Measurements from ENCODE around the gene TMEM89.

The TMEM89 gene

DNA sequence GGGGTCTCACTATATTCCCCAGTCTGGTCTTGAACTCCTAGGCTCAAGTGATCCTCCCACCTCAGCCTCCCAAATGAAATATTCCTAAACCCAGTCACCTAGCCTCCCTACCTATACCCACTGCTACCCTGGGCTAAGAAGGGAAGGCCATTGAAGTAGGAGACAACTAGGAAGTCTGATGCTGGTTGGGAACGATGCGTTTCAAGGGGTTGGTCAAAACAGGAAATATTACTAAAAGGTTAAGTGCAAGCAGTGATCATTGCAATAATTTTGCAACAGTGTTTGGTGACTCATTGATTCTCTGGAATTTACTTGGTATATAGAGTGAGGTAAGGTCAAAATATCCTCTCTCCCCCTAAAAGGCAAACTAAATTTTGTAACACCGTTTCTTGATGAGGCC lies 7.5 kb downstream of the TMEM89 start:
- no peak for DNase-seq (ENCODE audit: low spot score)

DNA sequence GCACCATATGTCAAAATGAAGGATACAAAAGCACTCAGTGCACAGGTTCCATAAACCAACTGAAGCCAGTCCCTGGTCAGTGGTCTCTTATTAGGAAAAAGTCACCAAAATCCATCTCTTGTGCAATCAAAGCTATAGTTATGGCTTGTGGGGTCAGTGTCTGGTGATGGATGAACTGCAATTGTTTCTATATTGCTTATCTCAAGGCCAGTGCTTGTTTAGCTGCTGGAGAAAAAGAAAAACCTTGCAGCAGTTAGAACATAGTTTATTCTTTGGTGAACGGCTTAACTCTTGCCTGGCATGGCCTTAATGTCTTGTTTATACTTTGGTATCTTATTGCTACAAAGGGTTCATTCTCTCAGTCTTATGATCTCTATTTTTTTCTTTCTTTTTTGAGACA lies 9.3 kb downstream of the TMEM89 start:
- no peak for DNase-seq (ENCODE audit: low spot score)

DNA sequence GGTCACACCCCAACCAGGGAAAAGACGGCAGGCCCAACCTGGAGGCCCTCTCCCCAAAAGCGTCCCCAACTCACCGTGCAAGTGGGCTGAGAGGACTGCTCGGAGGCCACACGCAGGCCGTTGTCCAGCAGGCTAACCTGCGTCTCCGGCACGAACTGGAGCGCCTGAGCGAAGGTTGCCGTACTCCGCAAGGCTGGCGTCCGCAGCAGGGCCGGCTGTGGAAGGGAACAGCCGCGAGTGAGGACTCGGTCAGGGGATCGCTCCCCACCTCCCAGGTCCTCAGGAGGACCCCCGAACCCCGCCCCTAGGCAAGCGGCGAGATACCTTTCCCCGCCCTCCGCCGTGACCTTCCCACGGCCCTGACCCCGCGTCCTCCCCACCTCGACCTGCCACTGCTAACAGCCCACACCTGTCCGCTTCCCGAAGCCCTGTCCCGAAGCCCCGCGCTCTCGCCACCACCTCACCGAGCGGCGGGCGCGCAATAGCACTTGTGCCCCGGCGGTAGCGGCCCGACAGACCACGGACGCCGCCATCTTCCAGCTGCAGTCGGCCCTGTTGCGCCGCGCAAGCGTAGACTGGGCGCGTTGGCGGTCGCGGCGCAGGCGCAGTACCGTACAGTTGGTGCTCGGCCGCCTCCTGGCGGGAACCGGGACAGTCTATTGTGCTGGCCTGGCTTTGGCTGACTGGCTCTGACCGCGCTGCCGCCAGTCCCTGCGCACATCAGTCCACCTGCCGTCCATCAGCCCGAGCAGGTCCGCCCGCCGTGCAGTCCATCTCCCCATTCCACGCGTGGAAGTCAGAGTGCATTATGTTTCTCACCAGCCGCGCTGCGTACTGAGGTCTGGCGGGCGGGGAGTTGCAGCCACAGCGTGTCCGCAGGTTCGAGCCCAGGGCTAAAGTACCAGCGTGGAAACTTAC lies 12.2 kb downstream of the TMEM89 start, which contains the start of gene UQCRC1:
TSS of gene UQCRC1 (minus strand) at position 559 of the 918 bp plus-strand sequence. CDS start at position 533, 26 bp downstream.
- DNase-seq (ENCODE audit: low spot score): peak; percentile 93

DNA sequence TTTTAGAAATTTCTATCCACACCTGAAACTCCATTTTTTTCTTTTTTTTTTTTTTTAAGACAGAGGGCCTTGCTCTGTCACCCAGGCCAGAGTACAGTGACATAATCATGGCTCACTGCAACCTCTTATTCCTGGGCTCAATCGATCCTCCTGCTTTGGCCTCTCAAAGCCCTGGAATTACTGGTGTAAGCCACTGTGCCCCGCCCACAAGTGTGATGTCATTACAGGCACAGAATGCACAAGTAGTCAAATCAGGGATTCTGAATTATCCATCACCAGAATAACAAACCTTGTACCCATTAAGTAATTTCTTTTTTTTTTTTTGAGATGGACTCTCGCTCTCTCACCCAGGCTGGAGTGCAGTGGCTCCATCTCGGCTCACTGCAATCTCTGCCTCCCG lies 14.1 kb downstream of the TMEM89 start:
- no peak for DNase-seq (ENCODE audit: low spot score)

DNA sequence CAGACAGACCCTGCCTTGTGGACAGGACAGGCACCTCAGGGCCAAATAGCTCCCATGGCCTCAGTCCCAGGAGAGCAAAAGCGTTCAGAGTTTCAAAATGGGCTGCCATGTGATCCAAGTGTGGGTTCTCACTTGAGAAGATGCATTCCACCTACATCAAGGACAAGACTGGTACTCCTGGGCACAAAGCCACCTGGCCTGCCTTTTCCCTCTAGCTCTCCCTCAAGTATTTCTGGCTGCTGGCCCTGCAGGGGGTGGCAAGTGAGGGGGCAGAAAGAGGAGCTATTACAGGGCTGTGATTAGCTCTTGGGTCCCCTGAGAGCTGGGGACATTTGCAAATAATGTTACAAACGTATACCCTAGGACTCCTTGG lies 20.0 kb downstream of the TMEM89 start:
- DNase-seq (ENCODE audit: low spot score): no peak

DNA sequence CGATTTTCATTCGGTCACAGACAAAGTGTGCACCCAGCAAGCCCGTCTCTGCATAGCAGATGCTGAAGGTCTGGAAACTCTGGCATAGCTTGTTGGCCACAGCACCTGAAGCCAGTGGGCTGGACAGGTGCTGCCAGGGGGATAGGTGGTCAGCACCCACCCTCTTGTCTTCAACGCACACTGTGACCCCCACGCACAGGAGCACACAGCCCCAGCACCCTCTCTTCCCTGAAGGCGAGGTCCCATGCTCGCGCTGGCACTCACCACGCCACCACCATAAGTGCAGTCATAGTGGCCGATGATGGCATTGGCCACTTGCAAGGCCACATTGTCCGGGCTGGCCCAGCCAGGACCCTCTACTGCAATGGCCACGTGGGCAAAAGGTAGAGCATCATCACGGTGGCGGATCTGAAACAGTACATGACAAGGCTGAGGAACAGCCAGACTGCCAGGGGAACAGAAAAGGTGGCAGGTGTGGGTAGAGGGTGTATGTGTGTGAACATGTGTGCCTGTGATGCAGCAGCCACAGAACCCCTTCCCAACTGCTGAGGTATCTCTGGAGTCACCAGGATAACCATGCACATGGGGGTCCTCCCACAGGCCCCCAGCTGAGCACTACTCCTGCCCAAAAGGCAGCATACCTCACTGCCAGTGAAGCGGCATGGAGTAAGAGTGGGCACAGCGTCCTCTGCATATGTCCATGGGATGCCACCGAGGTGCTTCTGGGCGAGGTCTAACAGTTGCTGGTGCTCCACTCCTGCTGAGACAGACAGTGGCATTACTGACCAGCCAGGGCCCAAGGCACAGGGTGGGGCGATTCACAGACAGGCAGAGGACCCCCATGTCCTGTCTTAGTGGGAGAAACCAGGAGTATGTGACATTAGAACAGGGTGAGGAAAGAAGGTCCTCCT lies 20.6 kb downstream of the TMEM89 start:
- DNase-seq (ENCODE audit: low spot score): no peak

DNA sequence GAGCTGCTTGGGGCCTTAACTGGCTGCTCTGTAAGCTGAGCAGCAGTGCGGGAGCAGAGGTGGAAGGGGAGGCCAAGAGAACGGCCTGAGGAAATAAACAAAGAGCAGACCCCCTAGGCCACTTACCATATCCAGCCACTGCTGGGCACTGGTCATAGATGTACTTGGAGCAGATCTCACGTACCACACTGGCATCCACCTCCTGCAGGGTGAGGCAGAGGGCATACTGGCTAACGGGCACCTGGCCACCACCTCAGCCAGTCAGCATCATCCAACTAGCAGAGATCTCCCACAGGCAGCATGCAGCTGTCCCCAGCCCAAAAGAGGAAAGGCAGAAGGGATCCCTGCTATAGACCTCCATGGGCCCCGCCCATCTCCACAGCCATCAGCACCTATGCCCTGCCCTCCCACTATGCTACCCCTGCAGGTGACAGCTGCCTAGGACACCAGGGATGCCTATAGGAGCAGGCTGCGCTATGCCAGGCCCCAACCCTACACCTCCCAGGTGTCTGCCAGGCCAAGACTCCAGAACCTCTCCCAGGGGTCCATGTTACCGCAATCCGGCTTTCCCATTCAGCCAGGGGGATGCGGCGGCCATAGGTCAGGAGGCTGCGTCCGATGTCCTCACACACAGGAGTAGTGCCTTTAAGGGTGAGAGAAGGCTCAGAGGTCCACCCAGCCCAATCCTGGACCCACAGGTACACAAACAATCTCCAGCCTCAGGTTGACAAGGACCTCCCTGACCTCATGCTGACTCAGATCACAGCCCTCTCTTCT lies 21.9 kb downstream of the TMEM89 start:
- no peak for DNase-seq (ENCODE audit: low spot score)

DNA sequence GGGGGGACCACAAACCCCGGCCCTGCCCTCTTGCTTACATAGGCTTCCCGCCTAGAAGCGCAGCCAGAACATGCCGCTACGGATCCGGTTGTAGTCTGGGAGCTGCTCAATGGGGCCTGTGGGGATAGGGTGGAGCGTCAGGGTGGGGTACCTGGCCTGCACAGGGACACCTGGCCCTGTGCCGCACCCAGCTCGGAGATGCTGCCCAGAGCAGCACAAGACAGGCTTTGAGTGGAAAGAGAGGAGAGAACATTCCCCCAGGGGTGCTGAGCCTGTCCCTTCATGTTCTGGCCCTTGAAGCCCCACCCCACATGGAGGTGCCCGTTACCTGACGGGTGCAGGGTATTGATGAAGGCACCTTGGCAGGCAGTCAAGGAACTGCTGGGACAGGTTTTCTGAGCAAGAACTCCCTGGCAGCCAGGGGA lies 22.5 kb downstream of the TMEM89 start:
- DNase-seq (ENCODE audit: low spot score): no peak

DNA sequence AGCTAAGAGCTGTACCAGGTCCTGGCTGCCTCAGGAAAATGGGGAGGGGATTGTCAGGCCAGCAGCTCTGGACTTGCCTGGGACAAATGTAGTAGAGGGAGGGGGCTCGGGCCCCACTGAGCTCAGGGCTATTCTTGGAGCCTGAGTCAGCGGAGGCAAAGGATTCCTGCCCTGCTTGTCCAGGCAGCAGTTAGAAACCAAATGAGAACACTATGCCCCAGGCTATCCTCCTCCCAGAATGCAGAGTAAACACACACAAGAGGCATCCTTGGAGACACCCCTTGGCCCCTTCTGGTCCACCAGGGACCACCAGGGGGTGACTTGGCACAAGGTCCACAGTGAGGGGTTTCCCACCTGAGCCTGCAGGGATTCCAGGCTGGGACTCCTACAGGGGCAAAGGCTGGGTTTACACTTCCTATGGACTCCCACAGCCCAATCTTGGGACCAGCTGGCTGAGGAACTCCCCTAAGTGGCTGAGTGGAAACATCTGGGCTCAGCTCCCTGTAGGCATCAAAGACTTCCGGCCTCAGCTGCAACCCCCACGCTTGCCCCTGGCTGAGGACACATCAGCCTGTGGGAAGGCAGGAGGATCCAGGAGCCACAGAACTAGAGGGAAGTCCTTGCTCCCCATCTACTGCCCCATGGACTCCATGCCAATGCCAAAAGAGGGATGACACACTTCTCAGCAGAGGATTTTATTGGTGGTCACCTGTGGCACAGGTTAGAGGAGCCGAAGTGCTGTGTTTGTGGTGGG lies 23.1 kb downstream of the TMEM89 start:
- DNase-seq (ENCODE audit: low spot score): no peak

DNA sequence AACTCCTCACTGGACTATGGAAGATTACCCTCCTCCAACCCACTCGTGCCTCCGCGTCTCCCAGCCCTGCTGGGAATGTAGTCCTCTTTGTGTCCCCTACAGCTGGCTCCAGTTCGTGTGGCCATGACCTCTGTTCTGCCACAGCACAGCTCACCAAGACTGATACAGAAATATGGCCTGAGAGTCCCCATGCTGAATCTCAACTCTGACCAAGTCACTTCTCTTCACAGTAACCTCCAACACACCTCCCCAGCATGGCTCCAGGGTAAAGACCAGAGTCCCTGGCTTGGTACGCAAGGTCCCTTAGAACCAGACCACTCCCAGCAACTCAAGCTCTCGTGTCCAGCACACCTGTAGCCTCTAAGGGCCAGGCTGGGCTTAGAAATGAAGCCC lies 24.2 kb downstream of the TMEM89 start:
- DNase-seq (ENCODE audit: low spot score): no peak

DNA sequence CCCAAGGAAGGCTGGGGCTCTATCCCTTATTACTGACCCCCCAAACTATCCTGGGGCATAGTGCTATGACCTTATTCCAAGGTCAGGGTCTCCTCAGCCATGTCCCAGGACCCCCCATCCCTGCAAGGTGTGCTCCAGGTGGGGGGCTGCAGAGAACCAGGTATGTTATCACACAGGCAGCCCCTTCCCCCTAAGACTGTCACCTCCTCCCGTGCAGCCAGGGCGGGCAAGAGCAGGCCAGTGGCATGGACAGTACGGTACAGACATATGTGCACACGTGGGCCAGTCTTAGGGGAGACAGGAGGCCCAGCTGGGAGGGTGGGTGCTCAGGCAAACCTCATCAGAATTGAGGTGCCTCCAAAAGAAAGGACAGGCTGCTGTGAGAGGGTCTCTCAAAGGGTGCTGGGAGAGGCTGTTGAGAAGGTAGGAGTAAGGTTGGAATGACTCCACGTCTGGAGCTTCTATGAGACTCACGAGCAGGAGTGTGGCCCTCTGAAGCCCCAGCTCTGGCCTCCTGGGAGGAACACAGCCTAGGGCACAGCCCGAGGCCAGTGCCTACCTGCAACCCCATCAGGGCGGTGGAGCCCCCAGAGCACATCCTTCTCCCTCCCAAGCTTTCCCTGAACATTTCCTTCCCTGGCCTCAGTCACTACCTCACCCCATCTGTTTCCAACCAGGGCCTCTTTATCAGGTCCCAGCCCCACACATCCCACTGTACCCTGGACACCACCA lies 24.7 kb downstream of the TMEM89 start:
- no peak for DNase-seq (ENCODE audit: low spot score)

DNA sequence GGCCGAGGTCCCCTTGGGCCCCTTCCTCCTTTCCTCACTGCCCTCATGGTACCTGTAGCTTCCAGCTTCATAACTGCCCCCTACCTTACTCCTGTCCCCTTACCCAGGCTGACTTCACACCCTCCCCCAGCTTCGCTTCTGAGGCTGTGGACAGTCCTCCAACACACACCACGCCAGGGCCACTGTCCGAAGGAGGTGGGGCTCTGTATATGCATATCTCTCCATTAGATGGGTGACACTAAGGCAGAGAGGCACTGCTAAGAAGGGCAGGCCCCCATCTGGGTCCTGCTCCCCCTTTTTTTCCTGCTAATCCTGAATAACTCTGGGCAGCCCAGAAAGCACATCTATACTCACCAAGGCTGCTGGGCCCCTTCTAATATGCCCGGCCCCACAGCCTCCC lies 25.4 kb downstream of the TMEM89 start:
- no peak for DNase-seq (ENCODE audit: low spot score)

DNA sequence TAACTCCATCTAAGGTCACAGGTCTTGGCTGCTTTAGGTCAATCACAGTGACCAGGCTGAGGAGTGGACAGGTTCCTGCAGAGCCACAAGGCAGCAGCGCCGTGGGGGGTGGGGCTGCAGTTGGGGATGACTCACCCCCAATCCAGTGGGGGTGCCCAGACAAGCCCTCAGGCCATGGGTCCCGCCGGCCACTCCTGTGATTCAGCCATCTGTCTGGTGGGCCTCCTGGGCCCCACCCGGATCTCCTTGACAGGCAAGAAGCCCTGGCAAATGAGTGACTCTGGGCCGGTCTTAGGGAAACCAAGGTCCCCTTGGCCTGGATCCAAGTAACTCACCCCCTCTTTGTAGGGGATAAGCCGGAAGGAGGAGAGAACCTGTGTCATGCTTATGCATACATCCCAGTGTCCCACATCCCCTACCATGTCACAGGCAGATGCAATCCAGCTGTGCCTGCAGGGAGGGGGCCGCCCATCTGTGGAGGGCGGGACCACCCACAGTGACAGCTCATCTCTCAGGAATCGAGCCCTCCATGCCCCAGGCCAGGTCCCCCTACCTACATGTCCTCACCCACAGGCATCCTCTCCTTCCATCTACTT lies 25.9 kb downstream of the TMEM89 start:
- DNase-seq (ENCODE audit: low spot score): no peak

DNA sequence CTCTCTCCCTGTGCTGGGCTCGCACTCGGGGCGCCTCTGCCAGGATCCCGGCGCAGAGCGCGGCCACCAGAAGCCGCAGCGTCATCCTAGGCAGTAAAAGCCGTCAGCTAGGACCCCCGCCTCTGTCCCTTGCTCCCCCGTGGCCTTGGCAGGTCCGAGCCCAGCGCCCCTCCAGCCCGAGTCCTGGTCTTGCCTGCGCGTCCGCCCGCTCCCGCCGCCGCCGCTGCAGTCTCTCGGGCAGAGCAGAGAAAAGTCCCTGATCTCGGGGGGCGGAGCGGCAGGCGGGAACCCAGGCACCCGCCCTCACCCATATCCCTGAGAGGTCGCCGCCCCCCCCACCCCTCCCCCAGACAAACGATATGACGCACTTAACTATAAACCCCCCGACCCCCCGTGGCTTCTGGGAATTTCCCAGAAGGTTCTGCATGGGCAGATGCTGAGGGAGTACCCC lies 26.5 kb downstream of the TMEM89 start, which contains the start of gene COL7A1:
TSS of gene COL7A1 (minus strand) at position 255 of the 451 bp plus-strand sequence. CDS start at position 85, 170 bp downstream.
- no peak for DNase-seq (ENCODE audit: low spot score)

DNA sequence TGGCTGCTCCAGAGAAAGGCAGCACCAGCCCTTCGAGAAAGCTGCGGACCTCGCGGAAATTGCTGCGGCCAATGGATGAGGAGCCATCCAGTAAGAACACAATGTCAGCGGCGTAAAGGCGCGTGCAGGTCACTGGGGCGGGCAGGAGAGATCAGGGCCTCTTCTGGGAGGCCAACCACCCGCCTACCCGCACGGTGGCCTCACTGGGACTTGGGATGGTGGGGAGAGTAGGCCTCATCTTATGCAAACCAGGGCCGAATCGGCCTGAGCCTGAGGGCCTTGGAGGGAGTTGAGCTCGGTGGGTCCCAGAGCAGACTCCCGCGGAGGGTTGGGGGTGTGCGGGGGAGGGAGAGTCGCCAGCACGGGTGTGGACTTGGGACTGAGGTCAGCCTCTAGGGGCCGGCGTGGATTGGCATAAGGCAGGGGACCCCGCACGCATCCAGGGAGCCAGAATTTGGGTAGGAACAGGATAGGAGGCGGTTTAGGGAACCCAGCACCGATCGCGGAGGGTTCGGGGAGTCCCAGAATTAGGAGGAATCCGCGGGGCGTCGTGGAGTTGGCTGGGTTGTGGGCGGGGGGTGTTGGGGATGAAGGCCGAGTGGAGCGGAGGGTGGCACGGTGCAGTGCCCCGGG lies 27.0 kb downstream of the TMEM89 start:
- DNase-seq (ENCODE audit: low spot score): no peak

DNA sequence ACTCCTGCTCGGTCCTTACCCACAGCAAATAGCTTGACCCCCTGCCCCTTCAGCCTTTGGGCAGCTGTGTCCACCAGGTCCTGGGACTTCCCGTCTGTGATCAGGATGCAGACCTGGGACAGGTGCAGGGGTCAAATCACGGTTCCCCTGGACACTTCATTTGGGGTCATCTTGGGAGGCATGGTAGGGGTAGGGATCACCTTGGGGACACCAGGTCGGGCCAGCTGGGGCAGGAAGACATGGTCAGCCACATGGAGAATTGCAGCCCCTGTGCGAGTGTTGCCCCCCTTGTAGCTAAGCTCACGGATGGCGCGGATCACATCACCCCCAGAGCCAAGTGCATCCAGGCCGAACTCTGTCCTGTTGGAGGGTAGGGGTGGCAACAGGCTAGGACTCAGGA lies 28.2 kb downstream of the TMEM89 start:
- no peak for DNase-seq (ENCODE audit: low spot score)

DNA sequence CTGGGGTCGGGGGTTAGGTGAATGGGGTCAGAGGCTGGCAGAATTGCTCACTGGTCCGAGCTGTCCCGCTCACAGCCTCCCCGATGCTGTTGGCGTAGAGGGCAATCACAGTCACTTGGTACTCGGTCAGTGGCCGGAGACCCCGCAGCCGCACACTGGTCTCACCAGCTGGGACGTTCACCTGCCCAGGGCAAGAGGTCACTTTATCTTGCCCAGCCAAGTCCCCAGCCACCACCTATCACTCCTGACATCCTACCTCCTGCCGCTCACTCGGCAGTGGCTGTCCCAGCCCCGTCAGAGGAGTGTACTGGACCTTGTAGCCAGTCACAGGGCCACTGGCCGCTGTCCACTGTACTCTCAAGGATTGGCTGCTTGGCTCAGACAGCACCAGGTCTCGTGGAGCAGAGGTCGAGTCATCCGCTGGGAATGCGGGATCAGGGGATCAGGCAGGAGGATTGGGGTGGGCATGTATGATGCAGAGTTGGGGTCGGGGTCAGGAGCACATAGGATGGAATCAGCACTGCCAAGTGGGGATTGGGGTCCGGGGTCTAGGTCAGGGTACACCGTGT lies 29.0 kb downstream of the TMEM89 start:
- DNase-seq (ENCODE audit: low spot score): no peak

DNA sequence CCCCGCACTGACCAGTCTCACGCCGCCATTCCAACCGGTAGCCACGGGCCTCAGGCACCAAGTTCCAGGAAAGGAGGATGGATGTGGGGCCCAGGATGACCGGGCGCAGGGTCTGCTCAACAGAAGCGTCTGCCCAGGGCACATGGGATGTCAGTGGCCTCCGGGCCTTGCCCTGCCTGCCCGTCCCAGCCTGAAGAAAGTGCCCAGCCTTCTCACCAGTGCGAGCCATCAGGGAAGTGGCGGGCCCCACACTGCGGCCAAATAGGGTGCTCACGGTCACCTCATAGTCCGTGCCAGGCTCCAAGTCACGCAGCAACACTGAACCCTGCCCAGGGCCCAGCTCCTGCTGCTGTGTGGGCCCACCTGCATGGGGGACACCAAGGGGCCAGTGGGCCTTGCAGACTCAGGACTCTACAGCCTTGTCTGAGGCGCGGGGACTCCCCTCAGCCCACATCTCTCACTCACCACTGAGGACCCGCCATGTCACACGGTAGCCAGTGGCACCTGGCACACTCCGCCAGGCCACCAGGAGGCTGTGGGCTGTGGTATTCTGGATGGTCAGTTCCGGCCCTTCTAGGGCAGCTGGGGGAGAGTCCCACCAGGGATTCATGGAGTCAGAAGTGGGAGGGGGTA lies 29.6 kb downstream of the TMEM89 start:
- no peak for DNase-seq (ENCODE audit: low spot score)

DNA sequence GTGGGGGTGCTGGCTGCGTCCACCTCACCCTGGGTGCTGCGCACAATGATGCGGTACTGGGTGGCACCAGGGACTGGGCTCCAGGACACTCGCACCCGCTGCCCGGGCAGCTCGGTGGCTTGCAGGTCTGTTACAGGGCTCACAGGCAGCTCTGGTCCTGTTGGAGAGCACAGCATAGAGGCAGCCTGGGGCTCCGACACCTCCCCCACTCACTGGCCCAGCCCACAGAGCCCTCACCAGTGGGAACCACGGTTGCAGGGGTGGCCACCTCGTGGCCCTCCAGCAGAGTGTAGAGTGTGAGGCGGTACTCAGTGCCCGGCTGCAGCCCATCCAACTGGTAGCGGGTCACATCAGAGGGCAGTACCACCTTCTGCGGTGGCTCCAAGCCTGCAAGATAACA lies 30.1 kb downstream of the TMEM89 start:
- DNase-seq (ENCODE audit: low spot score): no peak
